Endometrial microvascular endothelial cells (primary cell): Measurements from ENCODE around the gene CCNY. TPM values are rescaled to one million over a fixed set of nuclear protein-coding genes. Genes with fewer than 3 reads are reported as not detected.

Experiments
- in situ Hi-C: cut with HindIII; loops from 2 replicates; pipeline ENCODE4 v1.10.0; 2017; ENCODE audit warnings: low sequenced_read_pairs, low pct_unique_long_range_greater_than_20kb; ENCODE audit errors: inconsistent ontology term
- total RNA-seq: library from RNA; depleted of rRNA; stranded (reverse); fragments of >200 nt; gene quantifications from one replicate; pipeline ENCODE4 v1.2.3, GENCODE V29; 2015; ENCODE audit errors: inconsistent ontology term

The CCNY gene
- total RNA-seq, 1 donor from 2014 or later, result 54.7 TPM

DNA sequence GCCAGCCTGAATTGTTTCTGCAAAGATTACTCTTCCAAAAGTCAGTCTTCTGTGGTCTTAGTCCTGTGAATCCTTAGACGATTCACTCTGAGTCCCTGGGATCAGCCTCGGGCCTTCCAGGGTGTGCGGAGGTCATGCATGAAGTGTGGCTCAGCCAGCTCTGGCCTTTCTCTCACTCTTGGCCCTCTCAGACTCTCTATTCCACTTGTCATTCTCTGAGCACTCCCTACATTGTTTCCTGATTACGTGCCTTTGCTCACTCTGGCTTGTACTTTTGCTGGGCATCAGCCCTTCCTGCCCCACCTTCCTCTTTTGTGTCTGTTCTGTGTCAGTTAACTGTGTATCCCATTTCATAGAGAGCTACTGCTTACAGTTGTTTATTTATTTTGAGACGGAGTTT, 36.0 kb downstream of the CCNY start:
- in situ Hi-C loops, result no loop called here

DNA sequence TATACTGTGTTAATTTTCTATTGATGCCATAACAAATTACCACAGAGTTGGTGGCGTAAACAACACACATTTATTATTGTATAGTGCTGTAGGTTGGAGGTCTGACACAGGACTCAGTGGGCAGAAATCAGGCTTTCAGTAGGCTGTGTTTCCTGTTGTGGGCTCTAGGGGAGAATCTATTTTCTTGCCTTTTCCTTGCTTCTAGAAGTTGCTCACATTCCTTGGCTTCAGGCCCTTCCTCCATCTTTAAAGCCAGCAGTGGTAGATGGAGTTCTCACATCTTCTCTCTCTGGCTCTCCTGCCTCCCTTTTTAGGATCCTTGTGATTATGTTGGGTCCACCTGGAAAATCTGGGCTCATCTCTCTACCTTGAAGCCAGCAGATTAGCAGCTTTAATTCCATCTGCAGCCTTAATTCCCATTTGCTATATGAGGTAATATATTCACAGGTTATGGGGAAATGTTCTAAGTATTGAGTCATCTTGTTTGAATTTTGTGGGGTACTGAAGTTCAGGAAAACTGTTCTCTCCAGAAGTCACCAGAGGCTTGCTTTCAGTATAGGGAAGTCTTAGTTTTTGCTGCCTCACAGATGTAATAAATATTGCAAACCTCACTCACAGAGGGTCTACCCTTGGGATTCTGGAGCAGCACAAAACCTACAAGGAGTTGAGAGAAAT, 38.9 kb downstream of the CCNY start:
- in situ Hi-C loops, result no loop called here

DNA sequence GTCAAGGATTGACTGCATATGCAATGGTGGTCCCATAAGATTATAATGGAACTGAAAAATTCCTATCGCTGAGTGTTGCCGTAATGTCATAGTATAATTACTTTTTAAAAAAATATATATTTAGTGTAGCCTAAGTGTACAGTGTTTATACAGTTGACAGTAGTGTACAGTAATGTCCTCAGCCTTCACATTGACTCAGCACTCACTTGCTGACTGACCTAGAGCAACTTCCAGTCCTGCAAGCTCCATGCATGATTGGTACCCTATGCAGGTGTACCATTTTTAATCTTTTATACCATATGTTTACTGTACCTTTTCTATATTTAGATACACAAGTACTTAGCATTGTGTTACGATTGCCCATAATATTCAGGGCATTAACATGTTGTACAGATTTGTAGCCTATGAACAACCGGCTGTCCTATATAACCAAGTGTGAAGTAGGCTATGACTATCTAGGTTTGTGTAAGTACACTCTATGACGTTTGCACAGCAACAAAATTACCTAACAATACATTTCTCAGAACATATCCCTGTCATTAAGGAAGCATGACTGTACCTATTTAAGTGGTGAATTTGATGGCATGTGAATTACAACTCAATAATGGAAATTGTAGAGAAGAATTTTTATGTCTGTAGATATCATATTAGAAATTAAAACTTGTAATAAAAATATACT, 40.9 kb downstream of the CCNY start:
- in situ Hi-C loops, result no loop called here

DNA sequence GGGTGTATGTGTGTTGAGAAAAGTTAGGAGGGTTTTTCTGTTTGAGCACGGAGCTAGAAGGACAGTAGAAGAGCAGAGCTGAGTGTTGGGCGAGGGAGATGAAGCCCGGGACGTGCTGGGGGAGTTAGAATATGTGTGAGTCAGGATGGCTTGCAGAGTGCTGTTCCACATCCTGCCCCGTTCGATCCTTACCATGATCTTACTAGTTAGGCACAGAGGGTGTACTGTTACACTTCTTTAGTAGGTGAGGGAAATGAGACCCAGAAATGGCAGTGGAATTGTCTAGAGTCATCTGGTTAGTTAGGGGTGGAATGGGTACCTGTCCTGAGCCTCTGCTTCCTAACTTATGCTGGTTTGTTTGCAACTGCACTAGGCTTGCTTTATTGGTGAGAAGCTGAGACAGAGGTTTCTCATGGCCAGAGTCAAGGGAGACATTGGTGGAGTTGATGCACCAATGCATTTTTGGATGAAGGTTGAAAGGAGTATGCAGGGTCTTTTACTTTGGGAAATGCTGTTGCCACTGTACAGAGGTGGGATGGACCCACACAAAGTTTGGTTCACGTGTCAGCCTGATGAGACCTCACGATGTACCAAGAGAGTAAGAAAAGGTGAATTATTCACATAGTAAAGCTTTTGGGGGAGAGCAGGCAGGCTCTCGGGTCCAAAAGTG, 42.4 kb downstream of the CCNY start:
- in situ Hi-C loops, result no loop called here

DNA sequence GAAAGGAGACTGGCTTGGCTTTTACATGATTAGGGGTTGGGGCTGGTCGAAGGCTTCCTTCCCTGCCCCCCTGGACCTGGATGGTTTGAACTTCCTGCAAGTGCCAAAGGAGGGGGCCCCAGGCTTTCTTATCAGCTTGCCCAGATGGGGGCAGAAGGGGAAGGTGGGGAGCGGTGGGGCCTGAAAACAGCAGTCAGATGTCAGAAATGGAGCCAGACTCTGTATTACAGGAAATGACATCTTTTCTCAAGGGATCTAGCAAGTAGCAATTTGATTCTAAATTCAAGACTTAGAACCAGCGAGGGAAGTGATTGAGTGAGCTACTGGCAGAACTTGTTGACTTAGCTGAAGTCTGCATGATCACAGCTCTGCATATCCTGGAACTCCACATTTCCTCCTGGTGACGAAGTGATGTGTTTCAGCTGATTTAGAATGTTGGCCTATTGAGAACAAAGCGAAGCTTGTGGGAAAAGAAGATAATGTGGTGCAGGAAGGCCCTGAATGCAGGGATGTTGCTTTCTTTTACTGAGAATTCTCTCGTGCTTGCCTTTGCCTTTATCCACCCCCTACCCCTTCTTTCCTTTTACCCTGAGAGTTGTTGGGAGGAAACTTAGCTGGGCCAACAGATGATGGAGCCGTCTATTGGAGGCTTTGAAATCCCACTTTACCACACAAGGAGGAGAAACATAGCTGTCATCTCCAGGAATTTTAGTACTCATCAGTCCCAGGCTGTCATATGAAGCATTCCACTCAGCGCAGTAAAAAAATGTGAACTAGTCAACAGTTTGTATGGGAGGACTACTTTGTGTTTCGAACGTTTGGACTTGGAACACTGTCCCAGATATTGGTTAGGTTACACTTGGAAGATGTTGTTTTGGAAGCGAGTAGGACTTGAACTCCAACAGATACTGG, 43.2 kb downstream of the CCNY start:
- in situ Hi-C loops, result no loop called here

DNA sequence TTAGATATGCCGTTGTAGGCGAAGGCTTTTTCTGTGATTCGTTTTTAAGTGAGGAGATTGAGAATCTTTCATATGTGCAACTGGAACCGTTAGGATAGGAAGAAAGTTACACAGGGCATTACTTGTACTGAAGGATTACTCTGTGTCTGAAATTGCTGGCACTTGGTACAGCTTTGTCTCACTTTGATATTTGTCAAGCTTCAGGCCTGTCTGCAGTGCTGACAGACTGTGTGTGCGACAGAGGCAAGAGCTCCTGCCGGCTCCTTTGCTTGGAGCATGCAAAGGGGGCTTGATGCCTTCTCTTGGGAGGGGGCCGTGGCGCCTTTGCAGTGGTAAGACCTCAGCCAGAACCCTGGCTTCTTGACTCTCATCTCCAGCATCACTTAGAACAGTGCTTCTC, 45.8 kb downstream of the CCNY start:
- in situ Hi-C loops, result no loop called here

DNA sequence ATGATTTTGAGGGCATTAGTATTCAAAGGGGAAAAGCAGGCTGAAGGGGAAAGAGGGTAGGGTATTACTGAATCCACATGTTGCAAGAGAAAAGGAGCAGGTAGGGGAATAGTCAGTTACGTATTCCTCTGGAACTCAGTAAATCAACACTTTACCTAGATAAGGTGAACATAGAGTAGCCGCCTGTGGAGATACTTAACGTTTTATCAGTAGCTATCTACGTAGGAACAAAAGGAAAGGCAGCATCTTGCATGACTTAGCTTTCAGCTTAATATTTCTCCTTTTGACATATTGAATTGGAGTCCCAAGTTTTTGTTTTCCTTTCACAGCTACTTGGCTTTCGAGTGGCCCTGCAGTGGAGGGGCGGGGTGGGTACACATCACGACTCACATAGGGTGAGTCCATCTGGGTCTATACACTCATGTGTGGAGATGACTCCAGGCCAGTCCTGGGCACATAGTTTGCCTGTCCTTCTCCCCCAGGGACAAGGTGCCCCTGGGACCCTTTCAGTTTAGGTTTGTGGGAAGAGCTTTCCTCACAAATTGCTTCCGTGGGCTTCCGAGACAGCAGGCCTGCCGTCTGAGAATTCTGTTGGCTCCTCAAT, 48.1 kb downstream of the CCNY start:
- in situ Hi-C loops, result no loop called here

DNA sequence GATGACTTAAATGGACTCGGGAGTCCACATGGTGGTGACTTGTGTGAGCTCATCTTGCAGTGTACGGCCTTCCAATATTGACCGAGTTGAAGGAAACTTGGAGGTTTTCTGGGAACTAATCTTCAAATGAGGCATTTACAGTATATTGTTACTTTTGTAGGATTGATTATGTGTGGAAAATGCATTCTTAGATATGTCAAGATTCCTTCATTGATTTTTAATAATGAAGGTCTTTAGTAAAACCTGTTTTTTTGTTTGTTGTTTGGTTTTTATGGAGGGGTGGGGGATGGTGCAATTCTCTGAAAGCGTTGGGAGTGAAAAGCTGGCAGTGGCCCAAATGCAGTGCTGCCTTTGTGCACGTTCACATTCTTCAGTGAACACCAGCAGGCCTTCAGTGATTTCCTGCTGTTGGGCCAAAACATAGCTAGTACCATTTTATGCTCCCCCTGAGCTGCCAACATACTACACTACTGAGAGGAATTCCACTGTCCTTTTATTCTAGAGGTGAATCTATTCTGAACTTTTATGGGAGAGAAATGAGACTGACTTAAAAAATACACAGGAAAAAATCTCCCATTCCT, 50.4 kb downstream of the CCNY start:
- in situ Hi-C loops, result no loop called here

DNA sequence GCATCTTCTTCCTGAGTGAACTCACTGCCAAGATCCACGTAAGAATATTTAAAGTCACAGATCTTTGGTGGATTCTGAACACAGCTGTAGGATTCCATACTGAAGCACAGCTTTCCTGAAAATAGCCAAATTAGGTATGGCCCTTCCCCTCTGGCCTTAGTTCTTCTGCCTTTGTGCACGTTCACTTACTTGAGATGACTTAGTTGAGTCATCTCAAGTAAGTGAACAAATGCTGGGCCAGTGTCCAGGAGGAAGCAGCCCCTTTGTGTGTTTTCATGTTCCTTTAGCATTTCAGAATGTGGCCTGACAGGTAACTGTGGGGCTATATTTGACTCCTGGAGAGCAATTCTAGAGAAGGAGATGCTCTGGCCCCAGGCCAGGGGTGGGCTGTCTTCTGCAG, 51.5 kb downstream of the CCNY start:
- in situ Hi-C loops, result no loop called here

DNA sequence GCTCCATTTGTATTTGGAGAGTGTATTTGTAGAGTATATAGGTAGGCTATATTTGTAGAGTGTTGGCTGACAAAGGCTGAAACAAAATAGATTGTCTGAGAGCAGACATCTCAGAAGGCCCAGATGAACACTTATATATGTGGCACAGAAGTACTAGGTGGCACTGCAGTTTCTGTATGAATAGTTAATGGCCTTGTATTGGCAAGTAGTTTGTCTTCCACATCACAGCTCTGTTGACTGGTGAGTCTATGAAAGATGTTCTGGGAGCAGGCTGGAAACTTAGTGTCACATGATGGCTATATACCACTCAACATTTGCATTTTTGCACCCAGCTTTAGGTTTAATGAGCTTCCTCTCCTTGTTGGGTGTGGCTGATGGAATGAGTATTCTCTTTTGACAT, 51.9 kb downstream of the CCNY start:
- in situ Hi-C loops, result no loop called here

DNA sequence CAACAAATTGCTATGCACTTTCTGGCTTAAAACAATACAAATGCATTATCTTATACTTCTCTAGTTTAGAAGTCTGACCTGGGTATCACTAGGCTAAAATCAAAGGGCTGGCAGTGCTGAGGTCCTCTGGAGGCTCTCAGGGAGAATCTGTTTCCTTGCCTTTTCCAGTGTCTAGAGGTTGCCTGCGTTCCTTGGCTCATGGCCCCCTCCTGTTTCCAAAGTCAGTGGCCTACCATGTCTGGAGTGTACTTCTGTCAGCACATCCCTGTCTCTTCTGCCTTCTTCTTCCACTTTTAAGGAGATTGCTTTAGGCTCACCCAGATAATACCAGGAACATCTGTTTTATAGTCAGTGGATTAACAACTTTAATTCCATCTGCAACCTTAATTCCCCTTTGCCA, 52.4 kb downstream of the CCNY start:
- in situ Hi-C loops, result no loop called here

DNA sequence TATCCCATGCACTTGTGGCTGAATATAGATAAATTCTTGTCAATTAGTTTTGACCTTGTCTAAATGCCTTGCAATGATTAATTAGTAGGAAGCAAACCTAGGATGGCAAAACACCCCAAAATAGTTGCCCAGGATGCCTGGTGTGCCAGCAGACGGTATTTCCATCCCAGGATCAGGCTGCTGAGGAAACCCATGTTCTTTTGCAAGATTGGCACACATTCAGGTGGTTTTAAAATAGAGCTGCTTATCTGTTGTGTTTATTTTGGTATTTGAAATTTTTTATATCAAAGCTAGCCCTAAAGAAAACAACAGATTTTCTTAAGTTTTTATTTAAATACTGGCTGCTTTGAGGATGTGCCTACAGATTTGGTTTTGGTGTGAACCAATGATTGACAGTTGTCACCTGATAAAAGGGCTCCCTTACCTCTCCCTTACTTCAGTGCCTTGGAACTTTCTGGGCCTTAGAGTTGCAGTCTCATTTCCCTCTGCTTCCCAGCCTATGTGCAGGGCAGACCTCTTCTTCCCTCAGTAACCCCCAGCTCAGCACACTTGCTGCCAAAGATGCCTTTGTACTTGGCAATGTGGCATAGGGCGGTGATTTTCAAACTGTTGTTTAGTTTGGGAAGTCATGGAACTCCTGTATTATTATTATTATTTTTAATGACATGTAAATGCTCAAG, 54.0 kb downstream of the CCNY start:
- in situ Hi-C loops, result no loop called here

DNA sequence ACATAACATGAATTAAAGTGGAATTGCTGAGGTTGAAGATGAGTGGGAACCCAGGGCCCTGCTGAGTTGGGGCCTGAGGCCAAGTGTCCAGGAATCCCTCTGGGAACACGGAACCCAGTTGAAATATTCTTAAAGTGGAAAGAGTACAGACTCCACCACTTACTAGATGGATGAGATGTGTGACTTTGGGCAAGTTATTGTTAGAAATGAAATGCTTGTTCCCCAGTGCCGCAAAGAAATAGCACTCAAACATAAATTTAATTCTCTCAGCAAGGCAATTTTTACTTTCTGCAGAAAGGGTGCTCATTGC, 54.5 kb downstream of the CCNY start:
- in situ Hi-C loops, result no loop called here

DNA sequence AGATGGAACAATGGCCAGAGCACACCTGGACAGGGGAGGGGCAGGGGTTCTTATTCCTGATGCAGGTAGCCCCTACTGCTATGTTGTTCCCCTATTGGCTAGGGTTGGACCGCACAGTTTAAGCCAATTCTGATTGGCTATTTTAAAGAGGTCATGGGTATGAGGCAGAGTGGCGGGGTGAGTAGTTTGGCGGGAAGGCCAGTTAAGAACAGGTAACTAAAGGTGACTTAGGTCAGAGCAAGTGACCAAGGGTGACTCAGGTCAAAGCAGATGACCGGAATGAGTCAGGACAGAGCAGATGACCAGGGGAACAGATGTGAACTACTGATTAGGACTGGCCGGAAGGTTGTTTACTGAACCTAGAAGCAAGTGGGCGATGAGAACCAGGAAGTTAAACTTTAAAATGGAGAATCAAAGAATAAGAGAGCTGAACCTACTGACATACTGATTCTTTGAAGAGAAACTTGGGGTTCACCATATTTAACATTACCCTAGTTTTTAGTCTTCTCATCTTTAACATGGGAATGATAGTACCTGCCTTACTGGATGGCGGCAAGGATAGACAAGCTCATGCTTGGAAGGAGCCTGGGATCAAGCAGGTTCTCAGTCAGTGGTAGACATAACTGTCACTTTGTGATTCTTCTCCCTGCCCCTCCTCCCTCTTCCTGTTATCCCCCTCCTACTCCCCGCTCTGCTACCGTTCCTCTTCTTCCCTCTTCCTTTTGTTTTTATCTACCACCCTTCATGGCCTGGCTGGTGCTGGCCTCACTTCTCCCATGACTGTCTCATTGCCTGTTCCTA, 55.0 kb downstream of the CCNY start:
- in situ Hi-C loops, result no loop called here

DNA sequence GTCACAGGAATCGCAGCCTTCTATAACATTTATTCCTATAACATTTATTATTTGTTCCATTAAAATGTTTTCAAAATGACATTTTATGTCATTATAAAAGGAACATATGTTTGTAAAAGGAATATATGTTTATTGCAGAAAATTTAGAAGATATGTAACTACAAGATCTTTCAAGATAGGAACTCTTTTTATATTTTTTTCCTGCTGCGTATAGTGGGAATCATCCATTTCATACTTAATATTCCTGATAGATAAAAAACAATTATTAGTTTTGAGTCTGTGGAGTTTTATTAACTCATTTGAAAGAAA, 55.6 kb downstream of the CCNY start:
- in situ Hi-C loops, result no loop called here

DNA sequence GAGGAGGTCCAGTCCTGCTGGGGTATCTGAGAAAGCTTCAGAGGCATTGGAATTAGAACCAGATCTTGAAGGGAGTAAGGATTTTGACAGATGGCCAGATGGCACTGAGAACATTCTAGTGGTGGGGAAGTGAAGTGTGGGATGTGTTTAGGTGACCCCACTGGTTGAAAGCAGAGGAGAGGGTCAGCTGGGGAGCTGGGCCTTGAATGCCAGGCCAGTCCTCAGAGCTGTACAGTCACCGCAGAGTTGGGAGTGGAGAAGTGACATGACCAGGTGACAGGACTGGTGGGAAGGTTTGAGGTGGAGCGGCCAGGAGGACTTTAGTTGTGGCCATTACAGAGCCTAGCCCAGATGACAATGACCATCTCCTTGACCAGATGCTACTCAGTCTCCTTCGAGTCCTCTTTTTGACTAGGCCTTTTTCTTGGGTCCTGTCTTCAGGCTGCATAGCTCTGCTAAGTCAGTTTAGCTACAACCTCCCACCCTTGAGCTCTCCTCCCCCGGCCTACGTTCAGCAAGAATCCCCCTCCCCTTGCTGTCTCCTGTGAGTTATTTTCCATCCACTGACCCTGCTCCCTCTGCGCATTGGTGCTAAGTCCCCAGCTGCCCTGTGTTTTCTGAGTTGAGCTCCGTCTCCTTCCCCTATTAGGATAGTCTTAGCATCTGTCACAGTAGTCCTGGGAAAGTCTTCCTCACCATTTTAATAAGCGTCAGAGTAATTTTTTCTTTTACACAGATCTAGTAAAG, 56.3 kb downstream of the CCNY start:
- in situ Hi-C loops, result no loop called here

DNA sequence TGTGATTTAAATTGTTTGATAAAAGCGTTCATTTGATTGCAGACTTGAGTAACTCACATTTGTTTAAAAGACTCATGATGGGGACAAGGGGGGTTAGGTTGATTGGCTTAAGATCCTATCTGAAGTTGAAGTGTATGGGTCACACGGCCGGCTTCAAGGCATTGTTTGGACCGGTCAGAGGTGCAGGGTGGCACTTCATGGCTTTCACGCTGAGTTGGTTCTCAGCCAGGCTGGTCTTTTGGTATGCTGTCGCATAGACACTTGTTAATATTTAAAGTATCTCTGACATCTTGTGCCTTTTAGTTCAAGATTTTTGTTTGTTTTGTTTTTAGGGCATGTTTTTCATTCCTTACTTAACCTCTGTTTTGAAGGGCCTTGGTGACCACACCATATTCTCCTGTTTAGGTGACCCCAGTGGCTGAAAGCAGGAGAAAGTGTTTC, 58.1 kb downstream of the CCNY start:
- in situ Hi-C loops, result no loop called here
